K562 (cell line): Measurements from ENCODE around the gene N4BP3.

Source experiments
- BMI1 ChIP-seq: fragments of 150-350 bp; IDR thresholded peaks from 2 replicates; pipeline ENCODE4 v1.6.1; 2014; ENCODE audit warnings: low read length
- EZH2 ChIP-seq: IDR thresholded peaks from 2 replicates; pipeline ENCODE4 v1.6.1; 2012; ENCODE audit warnings: low read depth, mild to moderate bottlenecking, inconsistent platforms, low read length, borderline replicate concordance
- FOXA1 ChIP-seq: fragments of 450-650 bp; IDR thresholded peaks from 2 replicates; pipeline ENCODE4 v1.6.1; 2016; ENCODE audit warnings: mild to moderate bottlenecking, borderline replicate concordance
- PCBP2 ChIP-seq: fragments of 200-400 bp; formaldehyde crosslinking; IDR thresholded peaks from 2 replicates; pipeline ENCODE4 v1.6.1; 2018; ENCODE audit warnings: low read length, low read depth, mild to moderate bottlenecking, moderate library complexity; ENCODE audit not compliant: poor library complexity, severe bottlenecking
- PHB ChIP-seq: fragments of 250-450 bp; sonication (Bioruptor Pico); IDR thresholded peaks from 2 replicates; pipeline ENCODE4 v1.5.0; 2021
- POLR2A ChIP-seq: fragments of 450-650 bp; conservative IDR thresholded peaks from 2 replicates; pipeline ENCODE4 v1.6.1; 2016
- SMC3 ChIP-seq: conservative IDR thresholded peaks from 2 replicates; pipeline ENCODE4 v1.6.1; 2011; ENCODE audit warnings: low read depth, low read length, improper control_type of control experiment; ENCODE audit not compliant: insufficient read depth
- TRIM24 ChIP-seq, 2 experiments: fragments of 450-650 bp; IDR thresholded peaks; 2 replicates each; pipeline ENCODE4 v1.6.1; 2016
- ZKSCAN3 ChIP-seq: fragments of 250-450 bp; sonication (Bioruptor Pico); IDR thresholded peaks from 2 replicates; pipeline ENCODE4 v1.4.0; 2020
- ZNF77 ChIP-seq: fragments of 250-450 bp; sonication (Bioruptor Pico); IDR thresholded peaks from 2 replicates; pipeline ENCODE4 v1.5.0; 2020
- TF ChIP-seq, protein P1 (sequence below), 3 experiments: IDR thresholded peaks in 2 of 3; conservative IDR thresholded peaks in 1 of 3; 2 replicates each; pipeline ENCODE4 v1.5.1; 2011 to 2012; ENCODE audit warnings: low read length in 3 of 3, mild to moderate bottlenecking in 3 of 3, control low read depth in 2 of 3, improper control_type of control experiment in 1 of 3, inconsistent platforms in 1 of 3, low read depth in 1 of 3, mixed read lengths in 1 of 3, moderate library complexity in 1 of 3; ENCODE audit not compliant: insufficient read depth in 2 of 3
- TF ChIP-seq, protein P2 (sequence below): fragments of 150-350 bp; IDR thresholded peaks from 2 replicates; pipeline ENCODE4 v1.6.1; 2014; ENCODE audit warnings: low read depth, mild to moderate bottlenecking, low read length, borderline replicate concordance

DNA sequence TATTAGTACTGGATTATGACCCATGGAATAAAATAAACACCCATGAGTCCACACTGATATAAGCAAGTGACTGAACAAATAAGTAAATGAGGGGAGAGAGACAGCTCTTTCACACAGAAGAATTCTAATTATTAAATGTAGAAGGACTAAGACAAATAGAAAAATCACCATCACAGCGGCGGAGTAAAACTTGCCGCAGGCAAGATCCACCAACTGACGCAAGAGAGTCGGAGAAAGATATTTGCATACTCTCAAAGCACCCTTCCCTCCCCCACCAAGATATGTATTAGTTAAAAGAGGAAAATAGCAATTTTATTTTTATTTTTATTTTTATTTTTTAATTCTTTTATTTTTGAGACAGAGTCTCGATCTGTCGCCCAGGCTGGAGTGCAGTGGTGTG lies 14.6 kb upstream of the N4BP3 start:
- TF ChIP-seq PHB (CRISPR knock-in tag) (no peak), TRIM24 (IDR thresholded peaks at IDR 0.05) (no peak), BMI1 (no peak), EZH2 (no peak), ZKSCAN3 (no peak), POLR2A (no peak), PCBP2 (no peak), ZNF77 (CRISPR knock-in tag) (no peak), FOXA1 (no peak), SMC3 (no peak)
- TF ChIP-seq, protein P1, sequence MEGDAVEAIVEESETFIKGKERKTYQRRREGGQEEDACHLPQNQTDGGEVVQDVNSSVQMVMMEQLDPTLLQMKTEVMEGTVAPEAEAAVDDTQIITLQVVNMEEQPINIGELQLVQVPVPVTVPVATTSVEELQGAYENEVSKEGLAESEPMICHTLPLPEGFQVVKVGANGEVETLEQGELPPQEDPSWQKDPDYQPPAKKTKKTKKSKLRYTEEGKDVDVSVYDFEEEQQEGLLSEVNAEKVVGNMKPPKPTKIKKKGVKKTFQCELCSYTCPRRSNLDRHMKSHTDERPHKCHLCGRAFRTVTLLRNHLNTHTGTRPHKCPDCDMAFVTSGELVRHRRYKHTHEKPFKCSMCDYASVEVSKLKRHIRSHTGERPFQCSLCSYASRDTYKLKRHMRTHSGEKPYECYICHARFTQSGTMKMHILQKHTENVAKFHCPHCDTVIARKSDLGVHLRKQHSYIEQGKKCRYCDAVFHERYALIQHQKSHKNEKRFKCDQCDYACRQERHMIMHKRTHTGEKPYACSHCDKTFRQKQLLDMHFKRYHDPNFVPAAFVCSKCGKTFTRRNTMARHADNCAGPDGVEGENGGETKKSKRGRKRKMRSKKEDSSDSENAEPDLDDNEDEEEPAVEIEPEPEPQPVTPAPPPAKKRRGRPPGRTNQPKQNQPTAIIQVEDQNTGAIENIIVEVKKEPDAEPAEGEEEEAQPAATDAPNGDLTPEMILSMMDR (IDR thresholded peaks at IDR 0.05 in 2 of 3, conservative IDR thresholded peaks at IDR 0.05 in 1 of 3; ENCODE audit: insufficient read depth in 2 of 3, low read depth in 1 of 3, low read length in 3 of 3), result no peak
- TF ChIP-seq, protein P2, sequence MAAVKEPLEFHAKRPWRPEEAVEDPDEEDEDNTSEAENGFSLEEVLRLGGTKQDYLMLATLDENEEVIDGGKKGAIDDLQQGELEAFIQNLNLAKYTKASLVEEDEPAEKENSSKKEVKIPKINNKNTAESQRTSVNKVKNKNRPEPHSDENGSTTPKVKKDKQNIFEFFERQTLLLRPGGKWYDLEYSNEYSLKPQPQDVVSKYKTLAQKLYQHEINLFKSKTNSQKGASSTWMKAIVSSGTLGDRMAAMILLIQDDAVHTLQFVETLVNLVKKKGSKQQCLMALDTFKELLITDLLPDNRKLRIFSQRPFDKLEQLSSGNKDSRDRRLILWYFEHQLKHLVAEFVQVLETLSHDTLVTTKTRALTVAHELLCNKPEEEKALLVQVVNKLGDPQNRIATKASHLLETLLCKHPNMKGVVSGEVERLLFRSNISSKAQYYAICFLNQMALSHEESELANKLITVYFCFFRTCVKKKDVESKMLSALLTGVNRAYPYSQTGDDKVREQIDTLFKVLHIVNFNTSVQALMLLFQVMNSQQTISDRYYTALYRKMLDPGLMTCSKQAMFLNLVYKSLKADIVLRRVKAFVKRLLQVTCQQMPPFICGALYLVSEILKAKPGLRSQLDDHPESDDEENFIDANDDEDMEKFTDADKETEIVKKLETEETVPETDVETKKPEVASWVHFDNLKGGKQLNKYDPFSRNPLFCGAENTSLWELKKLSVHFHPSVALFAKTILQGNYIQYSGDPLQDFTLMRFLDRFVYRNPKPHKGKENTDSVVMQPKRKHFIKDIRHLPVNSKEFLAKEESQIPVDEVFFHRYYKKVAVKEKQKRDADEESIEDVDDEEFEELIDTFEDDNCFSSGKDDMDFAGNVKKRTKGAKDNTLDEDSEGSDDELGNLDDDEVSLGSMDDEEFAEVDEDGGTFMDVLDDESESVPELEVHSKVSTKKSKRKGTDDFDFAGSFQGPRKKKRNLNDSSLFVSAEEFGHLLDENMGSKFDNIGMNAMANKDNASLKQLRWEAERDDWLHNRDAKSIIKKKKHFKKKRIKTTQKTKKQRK, result no peak
